GM23338 (cell line): ENCODE results near the gene FAAH2. TPM values are rescaled to one million over a fixed set of nuclear protein-coding genes. Genes with fewer than 3 reads are reported as not detected.

ENCODE experiments used
- ATAC-seq: fragments of 200-7000 bp; cut with Tn5 transposase; 3 replicates; pipeline ENCODE4 v1.9.1; 2020
- DNase-seq: peaks from one replicate; pipeline ENCODE4 v3.0.0-alpha.2; 2015; ENCODE audit warnings: low spot score
- H2AFZ ChIP-seq: fragments of 200-600 bp; sonication (generic); 2 replicates; pipeline ENCODE4 v1.8.0; 2016; ENCODE audit warnings: antibody characterized with exemption, mild to moderate bottlenecking, moderate library complexity
- H3F3A ChIP-seq: fragments of 200-600 bp; sonication (generic); replicated peaks from 2 replicates; pipeline ENCODE4 v1.8.0; 2017; ENCODE audit warnings: antibody characterized with exemption, mixed run types, low read depth
- H3K27ac ChIP-seq: fragments of 200-600 bp; sonication (generic); 2 replicates; pipeline ENCODE4 v1.6.1; 2016; ENCODE audit warnings: low read depth
- H3K27me3 ChIP-seq: fragments of 200-600 bp; sonication (generic); 2 replicates; pipeline ENCODE4 v1.8.0; 2016; ENCODE audit warnings: mild to moderate bottlenecking, mixed run types, moderate library complexity; ENCODE audit not compliant: insufficient read depth
- H3K36me3 ChIP-seq: fragments of 200-600 bp; sonication (generic); 2 replicates; pipeline ENCODE4 v1.8.0; 2016; ENCODE audit warnings: mild to moderate bottlenecking; ENCODE audit not compliant: insufficient read depth
- H3K4me1 ChIP-seq: fragments of 200-600 bp; sonication (generic); 2 replicates; pipeline ENCODE4 v1.8.0; 2016; ENCODE audit warnings: mild to moderate bottlenecking, moderate library complexity; ENCODE audit not compliant: insufficient read depth
- H3K4me2 ChIP-seq: fragments of 200-600 bp; sonication (generic); 2 replicates; pipeline ENCODE4 v1.7.1; 2017; ENCODE audit warnings: mixed run types
- H3K4me3 ChIP-seq: fragments of 200-600 bp; sonication (generic); 2 replicates; pipeline ENCODE4 v1.6.1; 2016; ENCODE audit warnings: mixed run types
- H3K79me2 ChIP-seq: fragments of 200-600 bp; sonication (generic); replicated peaks from 2 replicates; pipeline ENCODE4 v1.8.0; 2017; ENCODE audit warnings: mild to moderate bottlenecking; ENCODE audit not compliant: insufficient read depth
- H3K9me2 ChIP-seq: fragments of 200-600 bp; sonication (generic); 2 replicates; pipeline ENCODE4 v1.8.0; 2017; ENCODE audit not compliant: insufficient read depth
- H4K20me1 ChIP-seq: fragments of 200-600 bp; sonication (generic); replicated peaks from 2 replicates; pipeline ENCODE4 v1.8.0; 2017; ENCODE audit warnings: mild to moderate bottlenecking; ENCODE audit not compliant: insufficient read depth
- H3K27ac Mint-ChIP-seq: 2 replicates; pipeline ENCODE4 v1.8.0; 2020; ENCODE audit warnings: inconsistent platforms, mild to moderate bottlenecking, moderate library complexity, mixed read lengths
- H3K27me3 Mint-ChIP-seq: 3 replicates; pipeline ENCODE4 v1.8.0; 2022; ENCODE audit warnings: low read depth, mild to moderate bottlenecking, moderate library complexity, mixed read lengths, inconsistent platforms; ENCODE audit not compliant: insufficient read depth, poor library complexity
- H3K36me3 Mint-ChIP-seq: 3 replicates; pipeline ENCODE4 v1.8.0; 2021; ENCODE audit warnings: low read depth, mild to moderate bottlenecking, inconsistent platforms, moderate library complexity, mixed read lengths
- H3K4me1 Mint-ChIP-seq: 3 replicates; pipeline ENCODE4 v1.8.0; 2020; ENCODE audit warnings: mild to moderate bottlenecking, inconsistent platforms, mixed read lengths
- H3K4me3 Mint-ChIP-seq: 3 replicates; pipeline ENCODE4 v1.8.0; 2021; ENCODE audit warnings: moderate library complexity, mild to moderate bottlenecking, inconsistent platforms, mixed read lengths
- H3K9me3 Mint-ChIP-seq: 3 replicates; pipeline ENCODE4 v1.8.0; 2020; ENCODE audit warnings: moderate library complexity, mild to moderate bottlenecking, inconsistent platforms, mixed read lengths
- CREB1 ChIP-seq: fragments of 250-450 bp; sonication (Bioruptor Pico); IDR thresholded peaks from 2 replicates; pipeline ENCODE4 v1.5.0; 2020; ENCODE audit warnings: low read depth, mild to moderate bottlenecking, moderate library complexity
- CTCF ChIP-seq, 2 experiments: fragments of 200-600 bp in 1 of 2; sonication (generic) in 1 of 2; conservative IDR thresholded peaks; 2 replicates each; pipeline versions ENCODE4 v1.5.1 to v1.6.1; 2016 to 2017; ENCODE audit warnings: antibody characterized with exemption in 2 of 2, low read depth in 2 of 2, mild to moderate bottlenecking in 2 of 2, moderate library complexity in 1 of 2
- ETS1 ChIP-seq: IDR thresholded peaks from 2 replicates; pipeline ENCODE4 v1.6.1; 2016; ENCODE audit warnings: antibody characterized with exemption
- EZH2 ChIP-seq: fragments of 200-600 bp; sonication (generic); IDR thresholded peaks from one replicate; pipeline ENCODE4 v1.8.0; 2017; ENCODE audit warnings: antibody characterized with exemption, mild to moderate bottlenecking, low read depth; ENCODE audit not compliant: unreplicated experiment
- EZH2phosphoT487 ChIP-seq: fragments of 200-600 bp; sonication (generic); IDR thresholded peaks from one replicate; pipeline ENCODE4 v1.8.1; 2018; ENCODE audit warnings: antibody characterized with exemption; ENCODE audit not compliant: unreplicated experiment
- JUNB ChIP-seq: IDR thresholded peaks from one replicate; pipeline ENCODE4 v1.6.1; 2016; ENCODE audit warnings: antibody characterized with exemption; ENCODE audit not compliant: unreplicated experiment
- NANOG ChIP-seq: IDR thresholded peaks from 2 replicates; pipeline ENCODE4 v1.6.1; 2016; ENCODE audit warnings: antibody characterized with exemption, borderline replicate concordance
- POLR2AphosphoS5 ChIP-seq: IDR thresholded peaks from 2 replicates; pipeline ENCODE4 v1.6.1; 2016; ENCODE audit warnings: antibody characterized with exemption, low read depth
- REST ChIP-seq: IDR thresholded peaks from one replicate; pipeline ENCODE4 v1.6.1; 2018; ENCODE audit warnings: antibody characterized with exemption; ENCODE audit not compliant: unreplicated experiment
- STAT1 ChIP-seq: IDR thresholded peaks from one replicate; pipeline ENCODE4 v1.6.1; 2016; ENCODE audit warnings: antibody characterized with exemption; ENCODE audit not compliant: unreplicated experiment
- ZNF114 ChIP-seq: fragments of 250-450 bp; sonication (Bioruptor Pico); IDR thresholded peaks from 2 replicates; pipeline ENCODE4 v1.5.0; 2020; ENCODE audit warnings: mild to moderate bottlenecking, moderate library complexity
- ZNF331 ChIP-seq: fragments of 250-450 bp; sonication (Bioruptor Pico); IDR thresholded peaks from 2 replicates; pipeline ENCODE4 v1.5.0; 2020; ENCODE audit warnings: low read depth, mild to moderate bottlenecking, moderate library complexity
- polyA plus RNA-seq: library from polyadenylated mRNA; unstranded; fragments of >200 nt; fragmentation: Nextera tagmentation; extraction: Ambion mirVana; gene quantifications from 2 replicates; pipeline ENCODE4 v1.2.1, GENCODE V29; 2016
- total RNA-seq: library from RNA; depleted of rRNA; stranded (reverse); fragments of >200 nt; shearing (Covaris generic); gene quantifications from 2 replicates; pipeline ENCODE4 v1.2.3, GENCODE V29; 2014

The FAAH2 gene
- total and polyA plus RNA-seq, 2 experiments from 2014 or later = 5.3 to 6.0 TPM

GRCh38 chrX:57368158-57368557 is 81.7 kb downstream of the FAAH2 start:
- Mint-ChIP-seq H3K27me3 (peaks cover 1% of the 10 kb centered on the region), H3K9me3 (no peaks in the 10 kb centered on the region), H3K36me3 (no peaks in the 10 kb centered on the region), H3K4me3 (no peak overlapping the region), H3K4me1 (no peaks in the 10 kb centered on the region), H3K27ac (no peak overlapping the region)
- no peaks in the 10 kb centered on the region for H3K4me1 ChIP-seq
- no peaks in the 10 kb centered on the region for H3K27me3 ChIP-seq
- no peak overlapping the region for H3K4me2 ChIP-seq
- no peak for DNase-seq
- no peaks in the 10 kb centered on the region for H4K20me1 ChIP-seq
- no peak overlapping the region for H2AFZ ChIP-seq
- H3K79me2 ChIP-seq = no peaks in the 10 kb centered on the region
- H3K27ac ChIP-seq = no peak overlapping the region
- ATAC-seq = no peak
- no peaks in the 10 kb centered on the region for H3K9me2 ChIP-seq
- no peaks in the 10 kb centered on the region for H3K36me3 ChIP-seq
- no peak for TF ChIP-seq ZNF114 (CRISPR knock-in tag)
- H3K4me3 ChIP-seq = no peak overlapping the region
- H3F3A ChIP-seq = no peaks in the 10 kb centered on the region

- no peaks in the 10 kb centered on the region for H3K79me2 ChIP-seq
- no peaks in the 10 kb centered on the region for H3K36me3 ChIP-seq
- Mint-ChIP-seq H3K9me3 (no peaks in the 10 kb centered on the region), H3K4me3 (no peak overlapping the region), H3K27me3 (no peaks in the 10 kb centered on the region), H3K4me1 (no peaks in the 10 kb centered on the region), H3K27ac (no peak overlapping the region), H3K36me3 (peaks cover 3% of the 10 kb centered on the region; the same call in 1 of the 3 replicates)
- no peak overlapping the region for H3K4me2 ChIP-seq
- no peak overlapping the region for H3K4me3 ChIP-seq
- H3F3A ChIP-seq = no peaks in the 10 kb centered on the region
- H3K27me3 ChIP-seq = no peaks in the 10 kb centered on the region
- H4K20me1 ChIP-seq = no peaks in the 10 kb centered on the region
- ATAC-seq (no peak), DNase-seq (no peak)
- H3K27ac ChIP-seq = no peak overlapping the region
- no peaks in the 10 kb centered on the region for H3K9me2 ChIP-seq
- H3K4me1 ChIP-seq = no peaks in the 10 kb centered on the region
- H2AFZ ChIP-seq = no peak overlapping the region
- TF ChIP-seq JUNB (no peak), NANOG (no peak), EZH2phosphoT487 (no peak), ETS1 (no peak), ZNF331 (CRISPR knock-in tag) (no peak), ZNF114 (CRISPR knock-in tag) (no peak), POLR2AphosphoS5 (no peak), EZH2 (no peak), REST (no peak), STAT1 (no peak), CREB1 (CRISPR knock-in tag) (no peak), CTCF (conservative IDR thresholded peaks at IDR 0.05; ENCODE audit: low read depth in 2 of 2) (no peak)
Observed at GRCh38 chrX:57379296-57379695, 92.8 kb downstream of the FAAH2 start.
